Neural cell (in vitro differentiated cells): ENCODE data around the gene MYMK. TPM values are rescaled to one million over a fixed set of nuclear protein-coding genes. Genes with fewer than 3 reads are reported as not detected.

Experiments
- H2AFZ ChIP-seq: fragments of 200-600, 300-800 bp; sonication (generic), shearing (Covaris generic); 2 replicates; pipeline ENCODE4 v1.6.0; 2014; ENCODE audit warnings: low read depth, mild to moderate bottlenecking, antibody characterized with exemption, low read length, moderate library complexity
- H3F3A ChIP-seq: fragments of 200-600 bp; shearing (Covaris generic); 2 replicates; pipeline ENCODE4 v1.6.1; 2016; ENCODE audit warnings: mild to moderate bottlenecking, moderate library complexity, mixed read lengths, antibody characterized with exemption, low read length; ENCODE audit not compliant: insufficient read depth, poor library complexity, severe bottlenecking
- H3K27ac ChIP-seq: fragments of 200-600, 300-800 bp; sonication (generic), shearing (Covaris generic); 2 replicates; pipeline ENCODE4 v1.5.1; 2014; ENCODE audit warnings: mild to moderate bottlenecking, low read length, moderate library complexity
- H3K27me3 ChIP-seq: fragments of 300-800, 200-600 bp; sonication (generic), shearing (Covaris generic); 2 replicates; pipeline ENCODE4 v1.6.0; 2014; ENCODE audit warnings: mild to moderate bottlenecking, low read depth, low read length, moderate library complexity; ENCODE audit not compliant: insufficient read depth
- H3K36me3 ChIP-seq: fragments of 300-800, 200-600 bp; sonication (generic), shearing (Covaris generic); 2 replicates; pipeline ENCODE4 v1.5.1; 2014; ENCODE audit warnings: mild to moderate bottlenecking, antibody characterized with exemption, low read length, moderate library complexity; ENCODE audit not compliant: insufficient read depth
- H3K4me2 ChIP-seq: fragments of 300-800, 200-600 bp; sonication (generic), shearing (Covaris generic); 2 replicates; pipeline ENCODE4 v1.6.0; 2014; ENCODE audit warnings: mild to moderate bottlenecking, low read length
- H3K4me3 ChIP-seq: fragments of 300-800, 200-600 bp; sonication (generic), shearing (Covaris generic); 2 replicates; pipeline ENCODE4 v1.5.1; 2014; ENCODE audit warnings: mild to moderate bottlenecking, low read length, moderate library complexity
- H3K79me2 ChIP-seq: fragments of 200-600 bp; shearing (Covaris generic); replicated peaks from 2 replicates; pipeline ENCODE4 v1.6.0; 2014; ENCODE audit warnings: mild to moderate bottlenecking, low read length, moderate library complexity; ENCODE audit not compliant: insufficient read depth
- H3K9ac ChIP-seq: fragments of 300-800, 200-600 bp; sonication (generic), shearing (Covaris generic); 2 replicates; pipeline ENCODE4 v1.6.1; 2016; ENCODE audit warnings: mild to moderate bottlenecking, low read length, mixed read lengths
- H3K9me2 ChIP-seq: fragments of 200-600 bp; shearing (Covaris generic); 2 replicates; pipeline ENCODE4 v1.6.1; 2016; ENCODE audit warnings: mild to moderate bottlenecking, low read length, mixed read lengths; ENCODE audit not compliant: insufficient read depth
- H3K9me3 ChIP-seq: fragments of 200-600, 300-800 bp; sonication (generic), shearing (Covaris generic); 2 replicates; pipeline ENCODE4 v1.6.1; 2016; ENCODE audit warnings: mild to moderate bottlenecking, mixed run types, low read length, moderate library complexity, mixed read lengths
- H4K20me1 ChIP-seq: fragments of 200-600 bp; shearing (Covaris generic); 2 replicates; pipeline ENCODE4 v1.6.1; 2016; ENCODE audit warnings: mild to moderate bottlenecking, mixed run types; ENCODE audit not compliant: insufficient read depth
- EP300 ChIP-seq: fragments of 450-650 bp; conservative IDR thresholded peaks from 2 replicates; pipeline ENCODE4 v1.6.1; 2014; ENCODE audit warnings: antibody characterized with exemption, mild to moderate bottlenecking, moderate library complexity; ENCODE audit not compliant: poor library complexity, severe bottlenecking
- EZH2 ChIP-seq: fragments of 200-600, 300-800 bp; shearing (Covaris generic), sonication (generic); IDR thresholded peaks from 2 replicates; pipeline ENCODE4 v1.6.1; 2014; ENCODE audit warnings: antibody characterized with exemption, low read length, borderline replicate concordance, mild to moderate bottlenecking; ENCODE audit not compliant: insufficient read depth, poor library complexity, severe bottlenecking
- MXI1 ChIP-seq: fragments of 450-650 bp; conservative IDR thresholded peaks from 2 replicates; pipeline ENCODE4 v1.6.1; 2014; ENCODE audit warnings: antibody characterized with exemption, mild to moderate bottlenecking; ENCODE audit not compliant: poor library complexity, severe bottlenecking
- POLR2AphosphoS5 ChIP-seq: IDR thresholded peaks from 2 replicates; pipeline ENCODE4 v1.6.1; 2012
- RAD21 ChIP-seq: fragments of 450-650 bp; conservative IDR thresholded peaks from 2 replicates; pipeline ENCODE4 v1.6.1; 2014; ENCODE audit warnings: antibody characterized with exemption, mild to moderate bottlenecking, moderate library complexity
- SMC3 ChIP-seq: fragments of 450-650 bp; conservative IDR thresholded peaks from 2 replicates; pipeline ENCODE4 v1.6.1; 2014; ENCODE audit warnings: antibody characterized with exemption, mild to moderate bottlenecking, moderate library complexity; ENCODE audit not compliant: poor library complexity
- TAF1 ChIP-seq: IDR thresholded peaks from 2 replicates; pipeline ENCODE4 v1.6.1; 2012; ENCODE audit warnings: low read depth
- polyA plus RNA-seq: library from polyadenylated mRNA; depleted of rRNA; stranded (reverse); fragments of >200 nt; gene quantifications from 2 replicates; pipeline ENCODE4 v1.2.3, GENCODE V29; 2014
- TF ChIP-seq, protein P1 (sequence below): fragments of 450-650 bp; IDR thresholded peaks from 2 replicates; pipeline ENCODE4 v1.5.1; 2014; ENCODE audit warnings: antibody characterized with exemption, mild to moderate bottlenecking, moderate library complexity; ENCODE audit not compliant: poor library complexity, severe bottlenecking
- TF ChIP-seq, protein P2 (sequence below): IDR thresholded peaks from 2 replicates; pipeline ENCODE4 v1.6.1; 2012; ENCODE audit warnings: borderline replicate concordance

The MYMK gene
- polyA plus RNA-seq, 1 donor from 2014 or later, result not detected

DNA sequence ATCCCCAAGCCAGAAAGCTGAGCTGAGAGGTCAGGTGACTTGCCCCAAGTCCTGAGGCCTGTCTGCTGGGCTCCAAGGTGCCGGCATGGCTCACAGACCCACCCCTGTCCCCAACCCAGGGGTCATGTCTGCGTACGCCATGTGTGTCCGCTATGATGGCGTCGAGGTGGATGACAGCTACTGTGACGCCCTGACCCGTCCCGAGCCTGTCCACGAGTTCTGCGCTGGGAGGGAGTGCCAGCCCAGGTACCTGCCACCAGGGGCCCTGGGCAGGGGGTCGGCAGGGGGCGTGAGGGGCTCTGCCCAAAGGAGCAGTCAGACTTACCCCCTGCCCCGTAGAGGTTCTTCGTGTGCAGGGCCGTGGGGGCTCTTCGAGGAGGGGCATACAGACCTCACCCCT, 42.1 kb upstream of the MYMK start:
- H3K36me3 ChIP-seq, result no peaks in the 10 kb centered on the region

GRCh38 chr9:133566382-133566781, 41.6 kb upstream of the MYMK start:
- Histone ChIP-seq H3F3A (no peaks in the 10 kb centered on the region), H3K27me3 (no peaks in the 10 kb centered on the region), H3K4me3 (no peak overlapping the region), H4K20me1 (no peaks in the 10 kb centered on the region), H3K9ac (no peak overlapping the region), H3K4me2 (no peak overlapping the region), H3K9me3 (no peaks in the 10 kb centered on the region), H3K79me2 (no peaks in the 10 kb centered on the region), H3K9me2 (no peaks in the 10 kb centered on the region), H3K27ac (no peak overlapping the region), H3K36me3 (no peaks in the 10 kb centered on the region), H2AFZ (no peak overlapping the region)
- TF ChIP-seq, protein P1, sequence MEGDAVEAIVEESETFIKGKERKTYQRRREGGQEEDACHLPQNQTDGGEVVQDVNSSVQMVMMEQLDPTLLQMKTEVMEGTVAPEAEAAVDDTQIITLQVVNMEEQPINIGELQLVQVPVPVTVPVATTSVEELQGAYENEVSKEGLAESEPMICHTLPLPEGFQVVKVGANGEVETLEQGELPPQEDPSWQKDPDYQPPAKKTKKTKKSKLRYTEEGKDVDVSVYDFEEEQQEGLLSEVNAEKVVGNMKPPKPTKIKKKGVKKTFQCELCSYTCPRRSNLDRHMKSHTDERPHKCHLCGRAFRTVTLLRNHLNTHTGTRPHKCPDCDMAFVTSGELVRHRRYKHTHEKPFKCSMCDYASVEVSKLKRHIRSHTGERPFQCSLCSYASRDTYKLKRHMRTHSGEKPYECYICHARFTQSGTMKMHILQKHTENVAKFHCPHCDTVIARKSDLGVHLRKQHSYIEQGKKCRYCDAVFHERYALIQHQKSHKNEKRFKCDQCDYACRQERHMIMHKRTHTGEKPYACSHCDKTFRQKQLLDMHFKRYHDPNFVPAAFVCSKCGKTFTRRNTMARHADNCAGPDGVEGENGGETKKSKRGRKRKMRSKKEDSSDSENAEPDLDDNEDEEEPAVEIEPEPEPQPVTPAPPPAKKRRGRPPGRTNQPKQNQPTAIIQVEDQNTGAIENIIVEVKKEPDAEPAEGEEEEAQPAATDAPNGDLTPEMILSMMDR, result no peak
- TF ChIP-seq TAF1 (no peak), EP300 (no peak), MXI1 (no peak), POLR2AphosphoS5 (no peak), SMC3 (no peak), EZH2 (no peak), RAD21 (no peak)
- TF ChIP-seq, protein P2, sequence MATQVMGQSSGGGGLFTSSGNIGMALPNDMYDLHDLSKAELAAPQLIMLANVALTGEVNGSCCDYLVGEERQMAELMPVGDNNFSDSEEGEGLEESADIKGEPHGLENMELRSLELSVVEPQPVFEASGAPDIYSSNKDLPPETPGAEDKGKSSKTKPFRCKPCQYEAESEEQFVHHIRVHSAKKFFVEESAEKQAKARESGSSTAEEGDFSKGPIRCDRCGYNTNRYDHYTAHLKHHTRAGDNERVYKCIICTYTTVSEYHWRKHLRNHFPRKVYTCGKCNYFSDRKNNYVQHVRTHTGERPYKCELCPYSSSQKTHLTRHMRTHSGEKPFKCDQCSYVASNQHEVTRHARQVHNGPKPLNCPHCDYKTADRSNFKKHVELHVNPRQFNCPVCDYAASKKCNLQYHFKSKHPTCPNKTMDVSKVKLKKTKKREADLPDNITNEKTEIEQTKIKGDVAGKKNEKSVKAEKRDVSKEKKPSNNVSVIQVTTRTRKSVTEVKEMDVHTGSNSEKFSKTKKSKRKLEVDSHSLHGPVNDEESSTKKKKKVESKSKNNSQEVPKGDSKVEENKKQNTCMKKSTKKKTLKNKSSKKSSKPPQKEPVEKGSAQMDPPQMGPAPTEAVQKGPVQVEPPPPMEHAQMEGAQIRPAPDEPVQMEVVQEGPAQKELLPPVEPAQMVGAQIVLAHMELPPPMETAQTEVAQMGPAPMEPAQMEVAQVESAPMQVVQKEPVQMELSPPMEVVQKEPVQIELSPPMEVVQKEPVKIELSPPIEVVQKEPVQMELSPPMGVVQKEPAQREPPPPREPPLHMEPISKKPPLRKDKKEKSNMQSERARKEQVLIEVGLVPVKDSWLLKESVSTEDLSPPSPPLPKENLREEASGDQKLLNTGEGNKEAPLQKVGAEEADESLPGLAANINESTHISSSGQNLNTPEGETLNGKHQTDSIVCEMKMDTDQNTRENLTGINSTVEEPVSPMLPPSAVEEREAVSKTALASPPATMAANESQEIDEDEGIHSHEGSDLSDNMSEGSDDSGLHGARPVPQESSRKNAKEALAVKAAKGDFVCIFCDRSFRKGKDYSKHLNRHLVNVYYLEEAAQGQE, result no peak

More for the DNA sequence above, 42.1 kb upstream of the MYMK start:
- Histone ChIP-seq H3K4me3 (no peak overlapping the region), H4K20me1 (no peaks in the 10 kb centered on the region), H3K9ac (no peak overlapping the region), H3F3A (no peaks in the 10 kb centered on the region), H3K27me3 (no peaks in the 10 kb centered on the region), H3K9me2 (no peaks in the 10 kb centered on the region), H3K4me2 (no peak overlapping the region), H2AFZ (no peak overlapping the region), H3K9me3 (no peaks in the 10 kb centered on the region), H3K27ac (no peak overlapping the region), H3K79me2 (no peaks in the 10 kb centered on the region)
- TF ChIP-seq, protein P1, result no peak
- no peak for TF ChIP-seq POLR2AphosphoS5
